ENCODE data around the gene LRMDA. TPM values are rescaled to one million over a fixed set of nuclear protein-coding genes. Genes with fewer than 3 reads are reported as not detected.

LRMDA gene
- total RNA-seq, 2 donors from 2014 or later, result 12.2 to 25.4 TPM

GRCh38 chr10:75870039-75870645, 438.7 kb downstream of the LRMDA start:
- Histone ChIP-seq H3K27ac (no peak overlapping the region), H3K27me3 (no peaks in the 10 kb centered on the region), H3K9me3 (no peaks in the 10 kb centered on the region), H3K4me1 (no peaks in the 10 kb centered on the region), H3K4me3 (no peak overlapping the region), H3K36me3 (replicated peaks in 1 of 2; ENCODE audit: insufficient read depth in 1 of 2, low read depth in 2 of 2) (no peaks in the 10 kb centered on the region)
- ATAC-seq (no peak), DNase-seq (no peak)
- 89 to 99% methylated on average over 4 of the region's 4 CpGs for WGBS, 2 donors
- no peak for TF ChIP-seq POLR2A (IDR thresholded peaks at IDR 0.05)
- TF ChIP-seq, protein P1, sequence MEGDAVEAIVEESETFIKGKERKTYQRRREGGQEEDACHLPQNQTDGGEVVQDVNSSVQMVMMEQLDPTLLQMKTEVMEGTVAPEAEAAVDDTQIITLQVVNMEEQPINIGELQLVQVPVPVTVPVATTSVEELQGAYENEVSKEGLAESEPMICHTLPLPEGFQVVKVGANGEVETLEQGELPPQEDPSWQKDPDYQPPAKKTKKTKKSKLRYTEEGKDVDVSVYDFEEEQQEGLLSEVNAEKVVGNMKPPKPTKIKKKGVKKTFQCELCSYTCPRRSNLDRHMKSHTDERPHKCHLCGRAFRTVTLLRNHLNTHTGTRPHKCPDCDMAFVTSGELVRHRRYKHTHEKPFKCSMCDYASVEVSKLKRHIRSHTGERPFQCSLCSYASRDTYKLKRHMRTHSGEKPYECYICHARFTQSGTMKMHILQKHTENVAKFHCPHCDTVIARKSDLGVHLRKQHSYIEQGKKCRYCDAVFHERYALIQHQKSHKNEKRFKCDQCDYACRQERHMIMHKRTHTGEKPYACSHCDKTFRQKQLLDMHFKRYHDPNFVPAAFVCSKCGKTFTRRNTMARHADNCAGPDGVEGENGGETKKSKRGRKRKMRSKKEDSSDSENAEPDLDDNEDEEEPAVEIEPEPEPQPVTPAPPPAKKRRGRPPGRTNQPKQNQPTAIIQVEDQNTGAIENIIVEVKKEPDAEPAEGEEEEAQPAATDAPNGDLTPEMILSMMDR (IDR thresholded peaks at IDR 0.05), result no peak
- intact Hi-C loops (cut with DNase I), result no loop called here

DNA sequence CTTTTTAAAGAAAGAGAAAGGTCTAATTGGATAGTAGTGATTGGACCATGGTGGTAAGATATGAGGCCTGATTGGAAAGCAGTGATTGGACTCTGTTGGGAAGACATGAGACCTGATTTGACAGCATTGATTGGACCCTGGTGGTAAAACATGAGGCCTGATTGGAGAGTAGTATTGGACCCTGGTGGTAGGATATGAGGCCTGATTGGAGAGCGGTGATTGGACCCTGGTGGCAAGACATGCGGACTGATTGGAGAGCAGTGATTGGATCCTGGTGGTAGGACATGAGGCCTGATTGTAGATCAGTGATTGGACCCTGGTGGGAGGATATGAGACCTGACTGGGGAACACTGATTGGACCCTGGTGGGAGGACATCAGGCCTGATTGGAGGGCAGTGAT, 444.3 kb downstream of the LRMDA start:
- ATAC-seq (no peak), DNase-seq (no peak)
- no peaks in the 10 kb centered on the region for H3K36me3 ChIP-seq (replicated peaks in 1 of 2; ENCODE audit: insufficient read depth in 1 of 2, low read depth in 2 of 2)
- H3K4me3 ChIP-seq, result no peak overlapping the region
- H3K27ac ChIP-seq, result no peak overlapping the region
- no peaks in the 10 kb centered on the region for H3K4me1 ChIP-seq
- TF ChIP-seq POLR2A (IDR thresholded peaks at IDR 0.05), result no peak
- TF ChIP-seq, protein P1 (IDR thresholded peaks at IDR 0.05), result no peak
- 74 to 96% methylated on average over 2 of the region's 2 CpGs for WGBS, 2 donors
- H3K9me3 ChIP-seq, result no peaks in the 10 kb centered on the region
- intact Hi-C loops (cut with DNase I), result no loop called here
- no peaks in the 10 kb centered on the region for H3K27me3 ChIP-seq

DNA sequence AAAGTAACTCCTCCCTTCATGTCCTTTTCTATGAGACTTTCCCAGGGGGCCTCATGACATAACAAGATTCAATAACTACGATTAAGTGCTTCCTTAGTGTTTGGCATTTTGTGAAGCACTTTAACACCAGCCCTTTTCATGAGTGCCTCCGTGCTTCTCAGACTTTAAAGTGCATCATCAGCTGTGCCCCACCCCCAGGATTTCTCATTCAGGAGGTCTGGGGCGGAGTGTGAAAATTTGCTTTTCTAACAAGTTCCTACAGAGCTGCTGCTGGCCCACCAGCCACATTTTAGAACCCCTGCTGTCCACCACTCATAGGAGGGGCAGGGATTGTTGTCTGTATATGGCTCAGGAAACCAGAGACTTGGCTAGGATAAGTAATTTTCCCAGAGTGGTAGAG, 445.3 kb downstream of the LRMDA start:
- no peak overlapping the region for H3K27ac ChIP-seq
- no peaks in the 10 kb centered on the region for H3K9me3 ChIP-seq
- TF ChIP-seq POLR2A (IDR thresholded peaks at IDR 0.05), result no peak
- TF ChIP-seq, protein P1 (IDR thresholded peaks at IDR 0.05), result no peak
- ATAC-seq (no peak), DNase-seq (no peak)
- no peaks in the 10 kb centered on the region for H3K27me3 ChIP-seq
- H3K36me3 ChIP-seq (replicated peaks in 1 of 2; ENCODE audit: insufficient read depth in 1 of 2, low read depth in 2 of 2), result no peaks in the 10 kb centered on the region
- 89% methylated on average over 3 of the region's 3 CpGs for WGBS, 2 donors
- intact Hi-C loops (cut with DNase I), result no loop called here
- H3K4me1 ChIP-seq, result no peaks in the 10 kb centered on the region
- H3K4me3 ChIP-seq, result no peak overlapping the region

GRCh38 chr10:75877877-75878276, 446.5 kb downstream of the LRMDA start:
- no peaks in the 10 kb centered on the region for H3K36me3 ChIP-seq (replicated peaks in 1 of 2; ENCODE audit: insufficient read depth in 1 of 2, low read depth in 2 of 2)
- intact Hi-C loops (cut with DNase I), result no loop called here
- no peak overlapping the region for H3K4me3 ChIP-seq
- H3K9me3 ChIP-seq, result no peaks in the 10 kb centered on the region
- DNase-seq (no peak), ATAC-seq (no peak)
- H3K4me1 ChIP-seq, result peaks cover 4% of the 10 kb centered on the region
- H3K27me3 ChIP-seq, result no peaks in the 10 kb centered on the region
- 87 to 88% methylated on average over 7 of the region's 7 CpGs for WGBS, 2 donors
- H3K27ac ChIP-seq, result no peak overlapping the region
- TF ChIP-seq, protein P1 (IDR thresholded peaks at IDR 0.05), result no peak
- no peak for TF ChIP-seq POLR2A (IDR thresholded peaks at IDR 0.05)

DNA sequence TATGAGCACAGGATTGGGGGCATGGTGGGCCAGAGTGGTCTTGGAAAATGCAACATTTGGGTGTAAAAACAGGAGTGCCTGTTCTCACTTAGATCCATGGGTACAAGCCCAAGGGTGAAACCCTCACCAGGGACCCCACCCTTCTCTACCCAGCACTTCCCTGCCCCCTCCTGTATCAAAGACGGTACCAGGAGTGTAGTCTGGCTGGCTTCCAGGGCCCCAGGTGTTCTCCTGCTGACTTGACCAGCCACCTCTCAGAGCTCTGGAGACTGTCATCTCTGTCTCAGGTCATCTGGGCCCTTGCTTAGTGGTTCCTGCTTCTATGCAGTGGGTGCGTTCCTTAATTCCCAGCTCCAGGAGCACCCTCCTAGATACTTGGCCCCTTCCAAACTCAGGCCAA, 447.2 kb downstream of the LRMDA start:
- Histone ChIP-seq H3K9me3 (no peaks in the 10 kb centered on the region), H3K4me1 (peaks cover 9% of the 10 kb centered on the region), H3K27ac (no peak overlapping the region), H3K36me3 (replicated peaks in 1 of 2; ENCODE audit: insufficient read depth in 1 of 2, low read depth in 2 of 2) (no peaks in the 10 kb centered on the region), H3K27me3 (no peaks in the 10 kb centered on the region), H3K4me3 (no peak overlapping the region)
- no peak for ATAC-seq
- intact Hi-C loops (cut with DNase I), result no loop called here
- DNase-seq, result peak; percentile 23 to 67 (median 42)
- WGBS, 2 donors, result 67 to 75% methylated on average over 2 of the region's 2 CpGs
- TF ChIP-seq, protein P1 (IDR thresholded peaks at IDR 0.05), result no peak
- TF ChIP-seq POLR2A (IDR thresholded peaks at IDR 0.05), result no peak

All from body of pancreas (tissue), 4 donors.